Measurements from ENCODE around the gene CEP63. TPM values are rescaled to one million over a fixed set of nuclear protein-coding genes. Genes with fewer than 3 reads are reported as not detected.

Gene CEP63
- total and polyA plus RNA-seq, 9 donors = 16.6 to 74.1 (median 22.2) TPM

DNA sequence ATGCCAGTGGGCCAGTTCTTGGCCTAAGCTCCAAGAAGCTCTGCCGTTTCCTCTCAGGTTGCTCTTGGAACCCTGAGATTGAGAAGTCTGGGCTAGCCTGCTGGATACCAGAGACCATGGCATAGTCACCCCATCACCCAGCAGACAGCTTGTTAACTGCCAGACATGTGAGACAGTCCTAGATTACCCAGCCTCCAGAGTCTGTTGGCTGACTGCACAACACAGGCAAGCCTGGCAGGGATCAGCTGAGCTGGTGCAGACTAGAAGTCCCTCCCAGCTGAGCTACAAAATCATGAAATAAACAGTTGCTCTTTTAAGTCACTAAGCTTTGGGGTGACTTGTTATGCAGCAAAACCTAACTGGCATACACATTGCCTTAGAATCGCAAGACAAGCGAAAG lies 5.3 kb upstream of the CEP63 start:
- peaks cover 5% of the 10 kb centered on the region for H3K4me1 ChIP-seq (ENCODE audit: insufficient read depth)
- TF ChIP-seq EP300 (IDR thresholded peaks at IDR 0.05) (no peak), POLR2A (IDR thresholded peaks at IDR 0.05) (no peak)
- TF ChIP-seq, protein P1, sequence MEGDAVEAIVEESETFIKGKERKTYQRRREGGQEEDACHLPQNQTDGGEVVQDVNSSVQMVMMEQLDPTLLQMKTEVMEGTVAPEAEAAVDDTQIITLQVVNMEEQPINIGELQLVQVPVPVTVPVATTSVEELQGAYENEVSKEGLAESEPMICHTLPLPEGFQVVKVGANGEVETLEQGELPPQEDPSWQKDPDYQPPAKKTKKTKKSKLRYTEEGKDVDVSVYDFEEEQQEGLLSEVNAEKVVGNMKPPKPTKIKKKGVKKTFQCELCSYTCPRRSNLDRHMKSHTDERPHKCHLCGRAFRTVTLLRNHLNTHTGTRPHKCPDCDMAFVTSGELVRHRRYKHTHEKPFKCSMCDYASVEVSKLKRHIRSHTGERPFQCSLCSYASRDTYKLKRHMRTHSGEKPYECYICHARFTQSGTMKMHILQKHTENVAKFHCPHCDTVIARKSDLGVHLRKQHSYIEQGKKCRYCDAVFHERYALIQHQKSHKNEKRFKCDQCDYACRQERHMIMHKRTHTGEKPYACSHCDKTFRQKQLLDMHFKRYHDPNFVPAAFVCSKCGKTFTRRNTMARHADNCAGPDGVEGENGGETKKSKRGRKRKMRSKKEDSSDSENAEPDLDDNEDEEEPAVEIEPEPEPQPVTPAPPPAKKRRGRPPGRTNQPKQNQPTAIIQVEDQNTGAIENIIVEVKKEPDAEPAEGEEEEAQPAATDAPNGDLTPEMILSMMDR (IDR thresholded peaks at IDR 0.05) = no peak
- DNase-seq = no peak
- no peaks in the 10 kb centered on the region for H3K27me3 ChIP-seq
- WGBS, 3 donors = 91 to 96% (median 94%) methylated on average over 3 of the region's 3 CpGs
- intact Hi-C loops (cut with DNase I) = no loop called here
- no peak overlapping the region for H3K27ac ChIP-seq
- H3K36me3 ChIP-seq = no peaks in the 10 kb centered on the region
- no peaks in the 10 kb centered on the region for H3K9me3 ChIP-seq
- no peak overlapping the region for H3K4me3 ChIP-seq

DNA sequence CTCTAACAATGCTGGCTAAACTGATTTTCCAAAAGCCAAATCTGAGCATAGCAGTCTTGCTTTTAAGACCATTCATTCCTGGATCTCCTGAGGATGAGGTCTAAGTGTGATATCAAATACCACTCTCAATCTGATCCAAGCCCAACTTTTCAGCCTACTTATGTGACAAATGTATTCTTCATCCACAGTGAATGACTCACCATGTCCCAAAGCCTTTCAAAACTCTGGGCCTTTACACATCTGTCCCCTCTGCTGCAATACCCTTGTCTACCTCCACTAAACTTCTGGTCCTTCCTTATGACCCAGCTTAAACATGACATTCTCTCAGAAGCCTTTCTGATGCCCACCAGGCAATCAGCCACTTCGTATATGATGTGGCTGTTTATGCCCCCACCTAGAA lies 4.7 kb upstream of the CEP63 start:
- Histone ChIP-seq H3K9me3 (no peaks in the 10 kb centered on the region), H3K27me3 (no peaks in the 10 kb centered on the region), H3K4me3 (no peak overlapping the region), H3K27ac (no peak overlapping the region), H3K36me3 (no peaks in the 10 kb centered on the region), H3K4me1 (ENCODE audit: insufficient read depth) (peaks cover 5% of the 10 kb centered on the region)
- no peak for TF ChIP-seq EP300 (IDR thresholded peaks at IDR 0.05)
- TF ChIP-seq POLR2A (IDR thresholded peaks at IDR 0.05) = no peak
- TF ChIP-seq, protein P1 (IDR thresholded peaks at IDR 0.05) = no peak
- DNase-seq = no peak
- intact Hi-C loops (cut with DNase I) = no loop called here
- WGBS, 3 donors = 65 to 83% (median 79%) methylated on average over 1 of the region's 1 CpG

DNA sequence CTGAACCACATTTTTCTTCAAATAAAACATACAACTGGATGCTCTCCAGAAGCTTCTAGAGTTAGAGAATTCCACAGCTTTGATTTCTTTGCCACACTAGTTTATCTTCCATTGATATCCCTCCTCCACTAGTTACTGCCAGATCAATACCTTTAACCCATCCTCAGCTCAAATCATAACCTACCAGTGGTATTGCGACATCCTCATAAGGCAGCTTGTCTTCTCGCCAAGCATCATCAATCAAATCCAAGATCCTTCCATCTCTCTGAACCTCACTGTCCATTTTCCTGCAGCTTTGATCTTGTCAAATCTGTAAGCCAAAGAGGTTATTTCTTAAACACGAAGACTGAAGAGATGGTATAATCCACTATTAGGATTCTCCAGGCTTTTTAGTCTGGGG lies 3.2 kb upstream of the CEP63 start:
- H3K4me3 ChIP-seq = no peak overlapping the region
- H3K36me3 ChIP-seq = no peaks in the 10 kb centered on the region
- intact Hi-C loops (cut with DNase I) = no loop called here
- H3K4me1 ChIP-seq (ENCODE audit: insufficient read depth) = peaks cover 5% of the 10 kb centered on the region
- H3K27ac ChIP-seq = no peak overlapping the region
- WGBS, 3 donors = 93 to 96% (median 94%) methylated on average over 3 of the region's 3 CpGs
- no peaks in the 10 kb centered on the region for H3K27me3 ChIP-seq
- TF ChIP-seq, protein P1 (IDR thresholded peaks at IDR 0.05) = no peak
- no peak for TF ChIP-seq EP300 (IDR thresholded peaks at IDR 0.05)
- TF ChIP-seq POLR2A (IDR thresholded peaks at IDR 0.05) = no peak
- DNase-seq = no peak
- no peaks in the 10 kb centered on the region for H3K9me3 ChIP-seq

DNA sequence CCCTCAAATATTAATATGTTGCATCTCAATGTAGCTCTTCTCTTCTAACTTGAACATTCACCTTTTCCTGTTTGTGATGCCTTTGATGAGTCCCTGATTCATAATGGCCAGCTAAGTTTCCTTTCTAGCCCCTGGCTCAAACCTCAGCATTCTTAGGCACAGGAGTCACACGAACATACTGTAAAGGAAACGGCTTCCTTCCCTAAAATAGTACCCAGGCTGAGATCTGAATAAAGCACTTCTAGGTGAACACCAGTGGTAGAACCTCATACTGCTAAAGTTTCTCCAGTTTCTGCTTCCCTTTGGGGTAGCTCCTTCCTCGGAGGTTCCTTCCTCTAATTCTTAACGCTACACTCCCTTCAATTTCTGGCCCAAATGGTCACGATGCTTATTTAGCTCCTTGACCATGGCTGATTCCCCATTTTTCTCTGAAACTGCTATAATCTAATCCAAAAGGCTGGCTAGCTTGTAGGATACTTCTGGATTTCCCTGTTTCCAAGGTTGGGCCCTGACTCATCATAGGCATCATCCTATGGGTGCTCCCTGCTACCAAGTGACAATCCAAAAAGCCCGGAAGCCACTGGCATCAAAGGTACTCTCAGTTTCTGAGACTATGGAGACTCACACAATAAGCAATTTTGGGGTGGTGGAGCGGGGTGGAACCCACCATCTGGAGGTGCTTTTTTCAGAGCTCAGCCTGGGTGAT lies 2.5 kb upstream of the CEP63 start:
- intact Hi-C loops (cut with DNase I) = no loop called here
- H3K4me3 ChIP-seq = no peak overlapping the region
- 76 to 83% (median 82%) methylated on average over 7 of the region's 7 CpGs for WGBS, 3 donors
- peaks cover 5% of the 10 kb centered on the region for H3K4me1 ChIP-seq (ENCODE audit: insufficient read depth)
- H3K27ac ChIP-seq = no peak overlapping the region
- H3K9me3 ChIP-seq = no peaks in the 10 kb centered on the region
- TF ChIP-seq EP300 (IDR thresholded peaks at IDR 0.05) (no peak), POLR2A (IDR thresholded peaks at IDR 0.05) (no peak)
- TF ChIP-seq, protein P1 (IDR thresholded peaks at IDR 0.05) = no peak
- H3K36me3 ChIP-seq = no peaks in the 10 kb centered on the region
- H3K27me3 ChIP-seq = no peaks in the 10 kb centered on the region
- DNase-seq = no peak
